Hematopoietic multipotent progenitor cell treated with erythropoietin and hydrocortisone succinate and interleukin-3 and kit ligand, for 17 days (in vitro differentiated cells): ENCODE results near the gene SLC22A23.
"Not testable (repeated sequence)": the region's sequence is repeated elsewhere in the genome, so short reads cannot be mapped to it uniquely, and the experiment has no call there.

ENCODE experiments used
- DNase-seq: peaks from one replicate; pipeline ENCODE4 v3.0.0-alpha.2; 2015; ENCODE audit warnings: low spot score

Gene SLC22A23

GRCh38 chr6:3403238-3404173 is 53.3 kb downstream of the SLC22A23 start:
- DNase-seq, result no peak

GRCh38 chr6:3402310-3403237 is 54.3 kb downstream of the SLC22A23 start:
- DNase-seq, result no peak

GRCh38 chr6:3400162-3400561 is 56.7 kb downstream of the SLC22A23 start:
- no peak for DNase-seq

- no peak for DNase-seq
Measured at GRCh38 chr6:3398755-3399696, 57.8 kb downstream of the SLC22A23 start.

GRCh38 chr6:3398165-3398562 is 58.7 kb downstream of the SLC22A23 start:
- DNase-seq, result no peak

- no peak for DNase-seq
Measured at GRCh38 chr6:3397229-3398164, 59.4 kb downstream of the SLC22A23 start.

- no peak for DNase-seq
Measured at GRCh38 chr6:3396503-3397180, 60.2 kb downstream of the SLC22A23 start.

- DNase-seq, result peak; percentile 30
Measured at GRCh38 chr6:3394671-3395070, 62.2 kb downstream of the SLC22A23 start.

GRCh38 chr6:3393836-3394202 is 63.0 kb downstream of the SLC22A23 start:
- DNase-seq, result no peak

GRCh38 chr6:3392930-3393835 is 63.7 kb downstream of the SLC22A23 start:
- DNase-seq, result peak; percentile 90

- DNase-seq, result peak; percentile 51
Measured at GRCh38 chr6:3391902-3392458, 64.9 kb downstream of the SLC22A23 start.

- DNase-seq, result peak; percentile 90
Measured at GRCh38 chr6:3390698-3391097, 66.2 kb downstream of the SLC22A23 start.

- no peak for DNase-seq
Measured at GRCh38 chr6:3389390-3390167, 67.3 kb downstream of the SLC22A23 start.

GRCh38 chr6:3388786-3389185 is 68.1 kb downstream of the SLC22A23 start:
- no peak for DNase-seq

GRCh38 chr6:3386374-3386857 is 70.4 kb downstream of the SLC22A23 start:
- no peak for DNase-seq

GRCh38 chr6:3385660-3386151 is 71.1 kb downstream of the SLC22A23 start:
- no peak for DNase-seq

- not testable (repeated sequence) for DNase-seq
Measured at GRCh38 chr6:3385181-3385580, 71.7 kb downstream of the SLC22A23 start.
